ENCODE measurements around the gene VAV2. TPM values are rescaled to one million over a fixed set of nuclear protein-coding genes. Genes with fewer than 3 reads are reported as not detected.

VAV2 gene
- total and polyA plus RNA-seq, 2 experiments from 2014 or later: 10.8 to 15.3 TPM

- no peaks in the 10 kb centered on the region for H3K4me1 ChIP-seq (ENCODE audit: low read depth)
- H3K36me3 ChIP-seq: peaks cover 3% of the 10 kb centered on the region
- DNase-seq (ENCODE audit: low read depth in 1 of 2, low spot score in 1 of 2): no peak
- no peaks in the 10 kb centered on the region for H3K27me3 ChIP-seq
- H3K9me3 ChIP-seq (ENCODE audit: low read depth): no peaks in the 10 kb centered on the region
- no peak overlapping the region for H3K27ac ChIP-seq
- TF ChIP-seq, protein P1, sequence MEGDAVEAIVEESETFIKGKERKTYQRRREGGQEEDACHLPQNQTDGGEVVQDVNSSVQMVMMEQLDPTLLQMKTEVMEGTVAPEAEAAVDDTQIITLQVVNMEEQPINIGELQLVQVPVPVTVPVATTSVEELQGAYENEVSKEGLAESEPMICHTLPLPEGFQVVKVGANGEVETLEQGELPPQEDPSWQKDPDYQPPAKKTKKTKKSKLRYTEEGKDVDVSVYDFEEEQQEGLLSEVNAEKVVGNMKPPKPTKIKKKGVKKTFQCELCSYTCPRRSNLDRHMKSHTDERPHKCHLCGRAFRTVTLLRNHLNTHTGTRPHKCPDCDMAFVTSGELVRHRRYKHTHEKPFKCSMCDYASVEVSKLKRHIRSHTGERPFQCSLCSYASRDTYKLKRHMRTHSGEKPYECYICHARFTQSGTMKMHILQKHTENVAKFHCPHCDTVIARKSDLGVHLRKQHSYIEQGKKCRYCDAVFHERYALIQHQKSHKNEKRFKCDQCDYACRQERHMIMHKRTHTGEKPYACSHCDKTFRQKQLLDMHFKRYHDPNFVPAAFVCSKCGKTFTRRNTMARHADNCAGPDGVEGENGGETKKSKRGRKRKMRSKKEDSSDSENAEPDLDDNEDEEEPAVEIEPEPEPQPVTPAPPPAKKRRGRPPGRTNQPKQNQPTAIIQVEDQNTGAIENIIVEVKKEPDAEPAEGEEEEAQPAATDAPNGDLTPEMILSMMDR (IDR thresholded peaks at IDR 0.05; ENCODE audit: low read depth, low read length): no peak
- no peak overlapping the region for H3K4me3 ChIP-seq
These were observed 34.5 kb upstream of the VAV2 start for GRCh38 chr9:134026581-134026980.

GRCh38 chr9:134025606-134026541, 33.8 kb upstream of the VAV2 start:
- Histone ChIP-seq H3K27me3 (no peaks in the 10 kb centered on the region), H3K4me3 (peak overlapping the region; percentile 68), H3K9me3 (ENCODE audit: low read depth) (no peaks in the 10 kb centered on the region), H3K36me3 (no peaks in the 10 kb centered on the region), H3K4me1 (ENCODE audit: low read depth) (no peaks in the 10 kb centered on the region), H3K27ac (no peak overlapping the region)
- DNase-seq (ENCODE audit: low read depth in 1 of 2, low spot score in 1 of 2): peak; percentile 45 to 58
- TF ChIP-seq, protein P1 (IDR thresholded peaks at IDR 0.05; ENCODE audit: low read depth, low read length): peak; percentile 31

DNA sequence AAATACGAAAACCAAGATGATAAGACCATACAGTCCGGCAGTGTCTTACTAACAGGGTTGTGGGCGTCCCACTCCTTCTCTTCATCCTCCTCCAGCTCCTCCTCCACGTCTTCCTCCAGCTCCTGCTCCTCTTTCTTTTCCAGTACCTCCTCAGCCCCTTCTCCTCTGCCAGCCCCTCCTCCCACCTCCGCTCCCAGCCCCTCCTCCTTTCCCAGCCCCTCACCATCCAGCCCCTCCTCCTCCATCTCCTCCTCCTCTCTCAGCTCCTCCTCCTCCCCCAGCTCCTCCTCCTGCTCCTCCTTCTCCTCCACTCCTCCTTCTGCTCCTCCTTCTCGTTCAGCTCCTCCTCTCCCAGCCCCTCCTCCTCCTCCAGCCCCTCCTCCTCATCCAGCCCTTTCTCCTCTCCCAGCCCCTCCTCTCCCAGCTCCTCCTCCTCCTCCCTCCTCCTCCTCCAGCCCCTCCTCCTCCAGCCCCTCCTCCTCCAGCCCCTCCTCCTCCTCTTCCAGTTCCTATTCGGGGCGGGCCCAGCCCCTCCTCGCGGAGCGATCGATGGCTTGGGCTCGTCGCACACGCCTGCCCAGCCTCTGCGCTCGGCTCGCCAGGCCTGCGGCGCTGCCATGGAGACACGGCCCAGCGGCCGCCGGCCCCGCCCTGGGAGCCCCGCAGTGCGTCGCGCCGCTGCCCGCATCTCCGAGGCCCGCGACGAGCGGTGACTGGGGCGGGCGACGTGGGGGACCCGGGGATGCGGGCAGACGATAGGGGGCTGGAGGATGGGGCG, 32.9 kb upstream of the VAV2 start, which contains the start of gene BRD3OS:
Gene BRD3OS, plus strand, starts transcription at position 654 of the 778 bp plus-strand sequence. CDS start 1,267 bp downstream, outside the sequence.
- Histone ChIP-seq H3K4me1 (ENCODE audit: low read depth) (no peaks in the 10 kb centered on the region), H3K36me3 (no peaks in the 10 kb centered on the region), H3K9me3 (ENCODE audit: low read depth) (no peaks in the 10 kb centered on the region), H3K27me3 (no peaks in the 10 kb centered on the region), H3K4me3 (peak within 1 kb of the TSS; percentile 68), H3K27ac (peak within 1 kb of the TSS; percentile 71)
- TF ChIP-seq, protein P1 (IDR thresholded peaks at IDR 0.05; ENCODE audit: low read depth, low read length): no peak
- DNase-seq (ENCODE audit: low read depth in 1 of 2, low spot score in 1 of 2): peak; percentile 100

DNA sequence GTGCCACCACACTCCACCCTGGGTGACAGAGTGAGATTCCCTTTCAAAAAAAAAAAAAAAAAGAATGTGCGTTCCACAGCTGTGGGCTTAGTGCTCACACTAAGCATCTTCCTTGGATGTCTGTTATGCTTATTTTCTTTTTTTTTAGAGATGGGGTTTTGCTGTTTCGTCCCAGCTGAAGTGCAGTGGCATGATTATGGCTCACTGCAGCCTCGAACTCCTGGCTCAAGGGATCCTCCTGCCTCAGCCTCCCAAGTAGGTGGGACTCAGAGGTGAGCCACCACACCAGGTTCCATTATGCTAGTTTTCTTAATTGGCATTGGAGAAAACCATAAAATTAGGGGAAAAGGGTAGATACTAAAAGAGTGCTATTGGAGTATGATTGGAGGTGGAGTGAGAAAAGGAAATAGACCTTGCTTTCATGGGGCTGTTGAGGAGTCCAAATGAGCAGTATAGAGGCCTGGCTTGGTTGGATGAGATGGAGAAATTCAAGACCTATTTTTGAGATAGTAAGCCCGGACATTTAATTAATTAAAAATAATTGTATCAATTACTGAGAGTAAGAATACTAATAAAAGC, 32.2 kb upstream of the VAV2 start:
- DNase-seq (ENCODE audit: low read depth in 1 of 2, low spot score in 1 of 2): no peak
- Histone ChIP-seq H3K36me3 (no peaks in the 10 kb centered on the region), H3K9me3 (ENCODE audit: low read depth) (no peaks in the 10 kb centered on the region), H3K27ac (peak overlapping the region; percentile 71), H3K4me1 (ENCODE audit: low read depth) (no peaks in the 10 kb centered on the region), H3K27me3 (no peaks in the 10 kb centered on the region), H3K4me3 (peak overlapping the region; percentile 25)
- TF ChIP-seq, protein P1 (IDR thresholded peaks at IDR 0.05; ENCODE audit: low read depth, low read length): no peak

- TF ChIP-seq, protein P1 (IDR thresholded peaks at IDR 0.05; ENCODE audit: low read depth, low read length): no peak
- no peaks in the 10 kb centered on the region for H3K4me1 ChIP-seq (ENCODE audit: low read depth)
- DNase-seq (ENCODE audit: low read depth in 1 of 2, low spot score in 1 of 2): no peak
- no peak overlapping the region for H3K27ac ChIP-seq
- H3K9me3 ChIP-seq (ENCODE audit: low read depth): peaks cover 3% of the 10 kb centered on the region
- H3K27me3 ChIP-seq: no peaks in the 10 kb centered on the region
- H3K36me3 ChIP-seq: no peaks in the 10 kb centered on the region
- no peak overlapping the region for H3K4me3 ChIP-seq
These were observed 22.8 kb upstream of the VAV2 start for GRCh38 chr9:134014946-134015345.

Measured in cardiac muscle cell (in vitro differentiated cells and primary cell).